Gastrocnemius medialis (tissue), 4 donors: Measurements from ENCODE around the gene GINS1.

Source experiments
- CTCF ChIP-seq, 5 experiments: fragments of 450-650 bp in 3 of 5; fragments of 200-600 bp in 2 of 5; sonication (generic) in 2 of 5; IDR thresholded peaks in 4 of 5; conservative IDR thresholded peaks in 1 of 5; 1 replicate in 4 of 5; 2 replicates in 1 of 5; pipeline ENCODE4 v1.5.1; 2016 to 2019; ENCODE audit warnings: antibody characterized with exemption in 5 of 5, mild to moderate bottlenecking in 3 of 5, moderate library complexity in 3 of 5
- POLR2A ChIP-seq, 2 donors: fragments of 450-650 bp; IDR thresholded peaks; one replicate each; pipeline ENCODE4 v1.6.1; 2017; ENCODE audit warnings: antibody characterized with exemption in 2 of 2, mild to moderate bottlenecking in 2 of 2, moderate library complexity in 2 of 2

GRCh38 chr20:25382704-25383370 is 24.6 kb upstream of the GINS1 start:
- no peak for TF ChIP-seq POLR2A (IDR thresholded peaks at IDR 0.05)
- TF ChIP-seq CTCF (IDR thresholded peaks at IDR 0.05 in 4 of 5, conservative IDR thresholded peaks at IDR 0.05 in 1 of 5), result no peak
